Gastroesophageal sphincter (tissue), 4 donors: ENCODE data around the gene ARMC2. TPM values are rescaled to one million over a fixed set of nuclear protein-coding genes. Genes with fewer than 3 reads are reported as not detected.
"Not testable (repeated sequence)": the region's sequence is repeated elsewhere in the genome, so short reads cannot be mapped to it uniquely, and the experiment has no call there.

Source experiments
- ATAC-seq: fragments of 150-250 bp; one replicate; pipeline ENCODE4 v1.9.1; 2016; ENCODE audit warnings: mild to moderate bottlenecking, moderate library complexity
- H3K27ac ChIP-seq, 4 donors: fragments of 200-600 bp; sonication (generic) in 3 of 4; 1 replicate in 3 of 4; 2 replicates in 1 of 4; pipeline ENCODE4 v1.5.1; 2016 to 2019
- H3K27me3 ChIP-seq: fragments of 200-600 bp; sonication (generic); one replicate; pipeline ENCODE4 v1.5.1; 2019
- H3K36me3 ChIP-seq, 2 donors: fragments of 200-600 bp; sonication (generic); one replicate each; pipeline ENCODE4 v1.5.1; 2019; ENCODE audit warnings: control low read depth in 1 of 2
- H3K4me1 ChIP-seq, 3 donors: fragments of 200-600 bp; sonication (generic); 1 replicate in 2 of 3; 2 replicates in 1 of 3; pipeline ENCODE4 v1.5.1; 2016 to 2019; ENCODE audit warnings: control low read depth in 2 of 3
- H3K4me3 ChIP-seq, 2 donors: fragments of 200-600 bp; sonication (generic); one replicate each; pipeline ENCODE4 v1.5.1; 2019; ENCODE audit warnings: mild to moderate bottlenecking in 1 of 2, moderate library complexity in 1 of 2
- H3K9me3 ChIP-seq, 3 donors: fragments of 200-600 bp; sonication (generic); one replicate each; pipeline ENCODE4 v1.5.1; 2017 to 2019; ENCODE audit warnings: control low read depth in 2 of 3
- EP300 ChIP-seq: sonication (generic); formaldehyde crosslinking; IDR thresholded peaks from one replicate; pipeline ENCODE4 v1.6.1; 2017; ENCODE audit warnings: antibody characterized with exemption, mild to moderate bottlenecking
- POLR2A ChIP-seq, 2 donors: fragments of 450-650 bp; IDR thresholded peaks; one replicate each; pipeline ENCODE4 v1.6.1; 2017; ENCODE audit warnings: antibody characterized with exemption in 2 of 2, mild to moderate bottlenecking in 2 of 2, moderate library complexity in 1 of 2
- POLR2AphosphoS5 ChIP-seq: sonication (generic); formaldehyde crosslinking; IDR thresholded peaks from one replicate; pipeline ENCODE4 v1.6.1; 2017; ENCODE audit warnings: antibody characterized with exemption
- WGBS, 2 donors: methylation state at CpG; one replicate each; pipeline ENCODE4 v1.1.5; 2018; ENCODE audit warnings: low coverage in 1 of 2; 5-methylcytosine and 5-hydroxymethylcytosine counted together
- total RNA-seq, 4 donors: library from RNA; depleted of rRNA; stranded (reverse); fragments of >200 nt; gene quantifications; one replicate each; pipeline ENCODE4 v1.1.0, GENCODE V29; 2016
- TF ChIP-seq, protein P1 (sequence below), 4 experiments: fragments of 200-600 bp in 2 of 4; fragments of 450-650 bp in 2 of 4; sonication (generic) in 1 of 4; IDR thresholded peaks; one replicate each; pipeline ENCODE4 v1.5.1; 2017 to 2019; ENCODE audit warnings: antibody characterized with exemption in 4 of 4, mild to moderate bottlenecking in 2 of 4, moderate library complexity in 2 of 4

The ARMC2 gene
- total RNA-seq, 4 donors from 2014 or later = 2.8 to 3.9 (median 3.5) TPM

DNA sequence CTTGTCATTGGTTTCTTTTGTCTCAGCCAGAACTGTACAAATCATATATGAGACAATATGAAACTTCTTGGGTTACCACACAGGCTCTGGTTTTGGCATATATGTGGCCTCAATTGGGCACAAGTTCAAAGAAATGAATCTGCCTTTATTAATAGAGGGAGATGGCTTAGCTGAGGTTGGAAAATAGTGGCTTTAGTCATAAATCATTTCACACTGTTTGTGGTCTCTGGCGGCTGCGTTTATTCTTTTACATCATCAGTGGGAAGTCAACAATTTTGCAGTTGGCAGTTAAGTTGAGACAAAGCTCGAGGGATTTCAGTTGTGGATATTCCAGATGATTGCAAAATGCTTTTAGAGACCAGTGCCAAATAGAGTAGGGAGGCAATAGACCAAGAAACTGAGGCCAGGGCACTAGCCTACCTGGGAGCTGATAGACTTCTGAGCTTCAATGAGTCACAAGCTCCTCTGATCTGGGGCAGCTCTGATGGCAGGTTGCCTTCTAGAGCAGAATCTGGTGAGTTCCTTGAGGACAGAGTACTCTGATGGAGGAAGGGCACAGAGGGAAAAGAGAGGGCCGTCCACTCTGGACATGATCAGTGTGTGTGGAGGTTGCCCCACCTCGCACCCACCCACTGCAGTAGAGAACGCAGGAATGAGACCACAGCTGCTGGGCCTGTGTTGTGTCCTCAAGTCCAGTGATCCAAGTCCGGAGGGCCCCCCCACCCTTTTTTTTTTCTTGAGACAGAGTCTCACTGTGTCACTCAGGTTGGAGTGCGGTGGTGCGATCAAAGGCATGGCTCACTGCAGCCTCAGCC, 73.5 kb downstream of the ARMC2 start:
- peak; percentile 87 for ATAC-seq
- Histone ChIP-seq H3K4me3 (no peak overlapping the region), H3K27me3 (no peaks in the 10 kb centered on the region), H3K27ac (peak overlapping the region in 3 of 4 donors; percentile 41 to 68 (median 44)), H3K36me3 (no peaks in the 10 kb centered on the region), H3K9me3 (no peaks in the 10 kb centered on the region), H3K4me1 (peaks cover 0 to 22% (median 12%) of the 10 kb centered on the region in 3 donors)
- WGBS, 2 donors = 44 to 45% methylated on average over 5 to 6 of the region's 9 CpGs
- TF ChIP-seq, protein P1, sequence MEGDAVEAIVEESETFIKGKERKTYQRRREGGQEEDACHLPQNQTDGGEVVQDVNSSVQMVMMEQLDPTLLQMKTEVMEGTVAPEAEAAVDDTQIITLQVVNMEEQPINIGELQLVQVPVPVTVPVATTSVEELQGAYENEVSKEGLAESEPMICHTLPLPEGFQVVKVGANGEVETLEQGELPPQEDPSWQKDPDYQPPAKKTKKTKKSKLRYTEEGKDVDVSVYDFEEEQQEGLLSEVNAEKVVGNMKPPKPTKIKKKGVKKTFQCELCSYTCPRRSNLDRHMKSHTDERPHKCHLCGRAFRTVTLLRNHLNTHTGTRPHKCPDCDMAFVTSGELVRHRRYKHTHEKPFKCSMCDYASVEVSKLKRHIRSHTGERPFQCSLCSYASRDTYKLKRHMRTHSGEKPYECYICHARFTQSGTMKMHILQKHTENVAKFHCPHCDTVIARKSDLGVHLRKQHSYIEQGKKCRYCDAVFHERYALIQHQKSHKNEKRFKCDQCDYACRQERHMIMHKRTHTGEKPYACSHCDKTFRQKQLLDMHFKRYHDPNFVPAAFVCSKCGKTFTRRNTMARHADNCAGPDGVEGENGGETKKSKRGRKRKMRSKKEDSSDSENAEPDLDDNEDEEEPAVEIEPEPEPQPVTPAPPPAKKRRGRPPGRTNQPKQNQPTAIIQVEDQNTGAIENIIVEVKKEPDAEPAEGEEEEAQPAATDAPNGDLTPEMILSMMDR (IDR thresholded peaks at IDR 0.05) = no peak
- no peak for TF ChIP-seq POLR2A (IDR thresholded peaks at IDR 0.05)
- peak; percentile 69 for TF ChIP-seq POLR2AphosphoS5

DNA sequence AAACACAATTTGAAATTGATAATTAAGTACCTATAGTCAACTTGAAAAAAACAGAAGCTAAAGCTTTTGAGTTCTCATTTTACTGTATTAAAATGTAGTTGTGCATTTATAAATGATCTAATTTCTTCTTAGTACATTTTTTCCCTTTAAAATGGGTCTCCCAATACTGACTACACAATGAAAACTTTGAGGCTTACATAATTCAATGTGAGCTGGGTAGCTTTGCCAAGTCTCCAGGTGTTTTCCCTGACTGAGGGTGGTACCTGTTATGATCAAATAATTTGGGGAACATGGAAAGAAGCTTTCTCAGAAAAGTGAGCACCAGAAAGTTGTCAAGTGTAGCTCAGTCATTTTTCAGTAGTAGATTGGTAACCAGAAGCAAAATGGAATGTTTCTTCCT, 74.3 kb downstream of the ARMC2 start:
- no peaks in the 10 kb centered on the region for H3K9me3 ChIP-seq
- no peaks in the 10 kb centered on the region for H3K36me3 ChIP-seq
- ATAC-seq = no peak
- no peak overlapping the region for H3K4me3 ChIP-seq
- H3K27me3 ChIP-seq = no peaks in the 10 kb centered on the region
- H3K27ac ChIP-seq = peak overlapping the region in 1 of 4 donors; percentile 68
- peaks cover 0 to 22% (median 12%) of the 10 kb centered on the region in 3 donors for H3K4me1 ChIP-seq
- TF ChIP-seq EP300 (no peak), POLR2AphosphoS5 (no peak), POLR2A (IDR thresholded peaks at IDR 0.05) (no peak)
- TF ChIP-seq, protein P1 (IDR thresholded peaks at IDR 0.05) = no peak

DNA sequence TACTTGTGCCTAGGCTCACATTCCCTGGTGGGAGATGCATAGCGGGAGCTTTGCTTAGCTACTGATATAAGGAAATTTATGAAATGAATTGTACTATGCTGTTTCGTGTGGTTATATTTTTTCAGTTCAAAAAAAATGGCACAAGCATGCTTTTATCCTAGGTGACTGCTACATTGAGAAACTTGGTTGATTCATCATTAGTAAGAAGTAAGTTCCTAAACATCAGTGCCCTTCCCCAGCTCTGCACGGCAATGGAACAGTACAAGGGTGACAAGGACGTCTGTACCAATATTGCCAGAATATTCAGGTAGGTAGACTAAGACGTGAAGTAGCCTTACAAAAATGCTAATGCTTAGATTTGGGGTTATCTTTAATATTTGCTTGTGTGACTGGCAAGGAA, 79.7 kb downstream of the ARMC2 start:
- WGBS, 2 donors = 85 to 89% methylated on average over 4 to 5 of the region's 5 CpGs
- no peaks in the 10 kb centered on the region for H3K27me3 ChIP-seq
- no peaks in the 10 kb centered on the region for H3K36me3 ChIP-seq
- H3K9me3 ChIP-seq = no peaks in the 10 kb centered on the region
- H3K4me3 ChIP-seq = no peak overlapping the region
- no peaks in the 10 kb centered on the region for H3K4me1 ChIP-seq
- ATAC-seq = no peak
- TF ChIP-seq, protein P1 (IDR thresholded peaks at IDR 0.05) = no peak
- TF ChIP-seq EP300 (no peak), POLR2AphosphoS5 (no peak), POLR2A (IDR thresholded peaks at IDR 0.05) (no peak)
- H3K27ac ChIP-seq = no peak overlapping the region

DNA sequence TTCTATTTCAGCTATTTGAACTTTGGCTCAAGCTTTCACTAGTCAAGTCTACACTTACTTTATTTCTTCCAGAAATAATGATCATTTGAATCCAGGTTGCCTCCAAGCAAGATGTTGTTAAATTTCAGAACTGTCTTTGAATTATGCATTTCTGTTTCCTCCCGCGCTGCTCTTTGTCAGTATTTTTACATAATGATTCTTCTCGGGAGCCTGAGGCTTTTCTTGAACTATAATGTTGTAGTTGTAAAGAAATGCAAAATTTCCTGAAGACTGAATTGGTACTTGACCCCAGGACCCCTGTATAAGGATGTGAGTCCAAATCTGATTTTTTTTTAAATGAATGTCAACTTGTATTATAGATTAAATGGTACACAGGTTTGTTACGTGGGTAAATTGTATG, 80.4 kb downstream of the ARMC2 start:
- WGBS, 2 donors = 70 to 91% methylated on average over 4 of the region's 4 CpGs
- H3K27ac ChIP-seq = no peak overlapping the region
- no peaks in the 10 kb centered on the region for H3K4me1 ChIP-seq
- H3K27me3 ChIP-seq = no peaks in the 10 kb centered on the region
- no peaks in the 10 kb centered on the region for H3K9me3 ChIP-seq
- H3K36me3 ChIP-seq = no peaks in the 10 kb centered on the region
- TF ChIP-seq EP300 = no peak
- TF ChIP-seq, protein P1 (IDR thresholded peaks at IDR 0.05) = no peak
- H3K4me3 ChIP-seq = no peak overlapping the region
- no peak for ATAC-seq

DNA sequence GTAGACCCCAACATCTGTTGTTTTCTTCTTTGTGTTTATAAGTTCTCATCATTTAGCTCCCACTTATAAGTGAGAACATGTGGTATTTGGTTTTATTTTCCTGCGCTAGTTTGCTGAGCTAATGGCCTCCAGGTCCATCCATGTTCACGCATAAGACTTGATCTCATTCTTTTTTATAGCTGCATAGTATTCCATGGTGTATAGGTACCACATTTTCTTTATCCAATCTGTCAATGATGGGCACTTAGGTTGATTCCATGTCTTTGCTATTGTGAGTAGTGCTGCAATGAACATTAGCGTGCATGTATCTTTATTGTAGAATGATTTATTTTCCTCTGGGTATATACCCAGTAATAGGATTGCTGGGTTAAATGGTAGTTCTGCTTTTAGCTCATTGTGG, 82.9 kb downstream of the ARMC2 start:
- ATAC-seq, H3K9me3 ChIP-seq, H3K27me3 ChIP-seq, H3K4me3 ChIP-seq, H3K4me1 ChIP-seq, H3K27ac ChIP-seq, H3K36me3 ChIP-seq: not testable (repeated sequence)
- WGBS, 2 donors = 96 to 97% methylated on average over 3 of the region's 3 CpGs
